T-helper 2 cell treated with Interferon-gamma antibody and Interleukin-4, amounts not matched to agents 100 ng/mL and 5 ng/mL, for 36 hours (primary cell): Measurements from ENCODE around the gene ASB17. TPM values are rescaled to one million over a fixed set of nuclear protein-coding genes. Genes with fewer than 3 reads are reported as not detected.

ENCODE experiments used
- total RNA-seq: library from RNA; stranded (reverse); gene quantifications from 2 replicates; pipeline ENCODE4 v1.2.3, GENCODE V29; 2022

Gene ASB17
- total RNA-seq, 1 donor from 2014 or later = not detected

Other genes starting within 250 kb of the ASB17 start
- 43.4 and 44.6 TPM in 2 replicates for gene ACADM, start 207.7 kb downstream of the ASB17 start, total RNA-seq
- 136 and 138 TPM in 2 replicates for gene RABGGTB, start 146.1 kb downstream of the ASB17 start, total RNA-seq
- gene MSH4, start 135.5 kb downstream of the ASB17 start, total RNA-seq = 0.34 and 0.43 TPM in 2 replicates
- 0.30 and 0.34 TPM in 2 replicates for gene ST6GALNAC3, start 142.3 kb upstream of the ASB17 start, total RNA-seq